PC-3 (cell line): ENCODE measurements around the gene KRT7. TPM values are rescaled to one million over a fixed set of nuclear protein-coding genes. Genes with fewer than 3 reads are reported as not detected.

Experiments
- ATAC-seq: fragments of 200-7000 bp; cut with Tn5 transposase; 2 replicates; pipeline ENCODE4 v1.9.1; 2020; ENCODE audit warnings: mild to moderate bottlenecking, moderate library complexity
- BruUV-seq: library from RNA; stranded (reverse); fragments of 400-500 nt; replicated peaks from 2 replicates; lab custom pipeline; 2021; lab: Mats Ljungman, UMichigan
- CTCF ChIA-PET: fragments of 300-600 bp; sonication (Branson Sonifier 250); formaldehyde crosslinking; loops from one replicate; lab custom pipeline; 2022; ENCODE audit warnings: antibody characterized with exemption; lab: Charles Lee
- POLR2A ChIA-PET: fragments of 300-600 bp; sonication (Branson Sonifier 250); formaldehyde crosslinking; loops from one replicate; lab custom pipeline; 2022; ENCODE audit warnings: antibody characterized with exemption; ENCODE audit not compliant: unreplicated experiment; lab: Charles Lee
- DNase-seq: peaks from one replicate; pipeline ENCODE4 v3.0.0-alpha.2; 2015
- H2AFZ ChIP-seq: fragments of 300-600 bp; sonication (generic); 2 replicates; pipeline ENCODE4 v1.6.0; 2016; ENCODE audit warnings: antibody characterized with exemption, low read length
- H3F3A ChIP-seq: fragments of 300-600 bp; sonication (generic); one replicate; pipeline ENCODE4 v1.6.0; 2017; ENCODE audit warnings: antibody characterized with exemption, low read length, control low read depth, mild to moderate bottlenecking; ENCODE audit not compliant: unreplicated experiment
- H3K27ac ChIP-seq: fragments of 300-600 bp; sonication (generic); 2 replicates; pipeline ENCODE4 v1.5.1; 2016; ENCODE audit warnings: mild to moderate bottlenecking, low read length
- H3K27me3 ChIP-seq: fragments of 300-600 bp; sonication (generic); 2 replicates; pipeline ENCODE4 v1.6.1; 2016; ENCODE audit warnings: low read length, mixed read lengths
- H3K36me3 ChIP-seq: fragments of 300-600 bp; sonication (generic); 2 replicates; pipeline ENCODE4 v1.6.1; 2016; ENCODE audit warnings: low read depth, mixed run types, low read length, mixed read lengths
- H3K4me1 ChIP-seq: fragments of 300-600 bp; sonication (generic); 2 replicates; pipeline ENCODE4 v1.5.1; 2016; ENCODE audit warnings: low read length; ENCODE audit not compliant: insufficient read depth
- H3K4me2 ChIP-seq: fragments of 300-600 bp; sonication (generic); 2 replicates; pipeline ENCODE4 v1.6.0; 2016; ENCODE audit warnings: low read length
- H3K4me3 ChIP-seq: fragments of 300-600 bp; sonication (generic); 2 replicates; pipeline ENCODE4 v1.5.1; 2016; ENCODE audit warnings: mild to moderate bottlenecking, low read length, mixed read lengths
- H3K79me2 ChIP-seq: fragments of 300-600 bp; sonication (generic); 2 replicates; pipeline ENCODE4 v1.6.1; 2017; ENCODE audit warnings: low read length, mixed read lengths
- H3K9ac ChIP-seq: fragments of 300-600 bp; sonication (generic); 2 replicates; pipeline ENCODE4 v1.6.0; 2016; ENCODE audit warnings: mild to moderate bottlenecking, low read length
- H3K9me2 ChIP-seq: fragments of 300-600 bp; sonication (generic); replicated peaks from 2 replicates; pipeline ENCODE4 v1.6.1; 2016; ENCODE audit warnings: mixed run types, low read length, mixed read lengths
- H3K9me3 ChIP-seq: fragments of 300-600 bp; sonication (generic); 2 replicates; pipeline ENCODE4 v1.6.1; 2016; ENCODE audit warnings: low read length, mixed read lengths
- H4K20me1 ChIP-seq: fragments of 300-600 bp; sonication (generic); 2 replicates; pipeline ENCODE4 v1.6.1; 2016; ENCODE audit warnings: low read length, mixed read lengths
- EZH2 ChIP-seq: fragments of 300-600 bp; sonication (generic); IDR thresholded peaks from one replicate; pipeline ENCODE4 v1.6.1; 2017; ENCODE audit warnings: antibody characterized with exemption, mild to moderate bottlenecking, low read length; ENCODE audit not compliant: unreplicated experiment
- EZH2phosphoT487 ChIP-seq: fragments of 300-600 bp; sonication (generic); IDR thresholded peaks from 2 replicates; pipeline ENCODE4 v1.6.1; 2018; ENCODE audit warnings: mild to moderate bottlenecking, antibody characterized with exemption, low read length, borderline replicate concordance
- intact Hi-C: fragments of 100-400 bp; cut with micrococcal nuclease; formaldehyde crosslinking; loops from 2 replicates; pipeline ENCODE4 v1.9.0; 2023
- total RNA-seq: library from RNA; depleted of rRNA; stranded (reverse); fragments of >200 nt; gene quantifications from 2 replicates; pipeline ENCODE4 v1.2.3, GENCODE V29; 2014
- TF ChIP-seq, protein P1 (sequence below): fragments of 300-600 bp; sonication (generic); conservative IDR thresholded peaks from 2 replicates; pipeline ENCODE4 v1.5.1; 2017; ENCODE audit warnings: antibody characterized with exemption, low read depth, mild to moderate bottlenecking, low read length

The KRT7 gene
- total RNA-seq, 1 experiment from 2014 or later: 2,144 TPM

DNA sequence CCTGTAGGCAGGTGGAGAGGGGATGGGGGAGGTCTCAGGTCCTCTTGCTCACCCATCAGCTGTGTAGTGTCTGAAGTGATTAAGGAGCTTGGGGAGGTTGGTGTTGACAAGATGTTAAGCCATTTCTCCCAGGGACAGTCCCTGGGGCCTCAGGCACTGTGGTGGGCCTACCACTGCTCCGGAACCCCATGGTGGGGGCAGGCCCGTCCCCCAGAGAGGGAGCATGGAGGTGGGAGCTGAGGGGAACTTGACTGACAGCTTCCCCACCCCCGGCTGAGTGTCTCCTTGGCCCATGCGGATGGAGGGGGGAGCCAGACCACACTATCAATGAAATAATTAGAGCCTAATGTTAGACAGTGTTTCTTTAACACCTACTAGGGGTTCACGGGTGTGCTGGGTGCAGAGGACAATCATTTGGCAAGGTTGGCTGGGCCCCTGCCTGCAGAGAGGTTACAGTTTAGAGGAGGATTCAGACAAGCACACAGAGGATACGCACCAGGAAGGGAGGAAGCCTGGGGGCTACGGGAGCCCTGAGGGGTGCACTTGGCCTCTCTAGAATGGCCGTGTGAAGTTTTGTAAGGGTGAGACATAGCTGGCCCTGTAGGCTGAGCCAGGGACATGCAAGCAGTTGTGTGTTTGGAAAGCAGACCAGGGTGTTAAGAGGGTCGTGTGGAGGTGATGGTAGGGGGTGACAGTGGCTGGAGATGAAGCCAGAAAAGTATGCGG, 22.0 kb upstream of the KRT7 start:
- Histone ChIP-seq H2AFZ (no peak overlapping the region), H3K27ac (no peak overlapping the region), H3K9me3 (no peaks in the 10 kb centered on the region), H3K4me2 (no peak overlapping the region), H3F3A (no peaks in the 10 kb centered on the region), H3K36me3 (no peaks in the 10 kb centered on the region), H3K27me3 (no peaks in the 10 kb centered on the region), H3K79me2 (no peaks in the 10 kb centered on the region), H4K20me1 (no peaks in the 10 kb centered on the region), H3K4me1 (peaks cover 54% of the 10 kb centered on the region), H3K4me3 (no peak overlapping the region), H3K9me2 (no peaks in the 10 kb centered on the region), H3K9ac (no peak overlapping the region)
- ChIA-PET CTCF (no interaction called here), POLR2A (no interaction called here)
- TF ChIP-seq EZH2phosphoT487 (no peak), EZH2 (no peak)
- TF ChIP-seq, protein P1, sequence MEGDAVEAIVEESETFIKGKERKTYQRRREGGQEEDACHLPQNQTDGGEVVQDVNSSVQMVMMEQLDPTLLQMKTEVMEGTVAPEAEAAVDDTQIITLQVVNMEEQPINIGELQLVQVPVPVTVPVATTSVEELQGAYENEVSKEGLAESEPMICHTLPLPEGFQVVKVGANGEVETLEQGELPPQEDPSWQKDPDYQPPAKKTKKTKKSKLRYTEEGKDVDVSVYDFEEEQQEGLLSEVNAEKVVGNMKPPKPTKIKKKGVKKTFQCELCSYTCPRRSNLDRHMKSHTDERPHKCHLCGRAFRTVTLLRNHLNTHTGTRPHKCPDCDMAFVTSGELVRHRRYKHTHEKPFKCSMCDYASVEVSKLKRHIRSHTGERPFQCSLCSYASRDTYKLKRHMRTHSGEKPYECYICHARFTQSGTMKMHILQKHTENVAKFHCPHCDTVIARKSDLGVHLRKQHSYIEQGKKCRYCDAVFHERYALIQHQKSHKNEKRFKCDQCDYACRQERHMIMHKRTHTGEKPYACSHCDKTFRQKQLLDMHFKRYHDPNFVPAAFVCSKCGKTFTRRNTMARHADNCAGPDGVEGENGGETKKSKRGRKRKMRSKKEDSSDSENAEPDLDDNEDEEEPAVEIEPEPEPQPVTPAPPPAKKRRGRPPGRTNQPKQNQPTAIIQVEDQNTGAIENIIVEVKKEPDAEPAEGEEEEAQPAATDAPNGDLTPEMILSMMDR: no peak
- no peak for ATAC-seq
- intact Hi-C loops: no loop called here
- BruUV-seq: no TSS peak
- DNase-seq: no peak

DNA sequence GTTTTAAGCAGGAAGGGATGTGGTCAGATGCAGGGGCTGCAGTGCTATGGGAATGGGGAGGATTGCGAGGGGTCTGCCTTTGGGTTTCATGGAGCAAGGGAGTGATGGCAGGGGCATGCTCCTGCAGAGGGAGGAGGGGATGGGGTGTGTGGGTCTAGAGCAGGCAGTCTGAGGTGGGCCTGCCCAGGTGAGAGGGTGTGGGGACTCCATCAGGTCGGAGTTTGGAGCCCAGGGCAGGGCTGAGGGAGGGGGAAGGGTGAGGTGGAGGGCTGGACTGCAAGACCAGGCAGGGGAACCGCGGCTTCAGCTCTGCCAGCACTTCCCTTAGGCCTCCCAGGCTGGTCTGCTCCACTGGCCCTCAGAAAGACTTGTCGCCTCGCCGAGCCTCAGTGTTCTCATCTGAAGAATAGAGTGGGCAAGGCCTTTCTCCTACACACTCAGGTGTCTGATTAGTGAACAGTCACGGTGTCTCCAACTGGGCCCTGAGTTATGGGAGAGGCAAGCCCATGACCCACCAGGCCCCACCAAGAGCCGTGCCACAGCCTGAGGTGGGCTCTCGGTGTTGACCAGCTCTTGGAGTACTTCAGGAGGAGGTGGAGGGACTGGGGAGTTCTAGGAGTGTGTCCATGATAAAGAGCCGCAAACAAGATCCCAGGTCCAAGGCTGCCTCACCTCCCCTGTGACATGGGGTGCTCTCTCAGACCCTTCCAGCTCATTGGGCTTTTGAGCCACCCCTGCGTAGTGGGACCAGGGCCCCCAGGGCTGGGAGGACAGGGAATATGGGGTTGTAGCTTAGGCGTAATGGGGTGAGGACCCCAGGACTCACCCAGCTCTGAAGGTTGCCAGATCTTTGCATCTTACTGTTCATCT, 21.1 kb upstream of the KRT7 start:
- Histone ChIP-seq H3K4me3 (no peak overlapping the region), H3K27me3 (no peaks in the 10 kb centered on the region), H3K9ac (no peak overlapping the region), H3K9me3 (no peaks in the 10 kb centered on the region), H3F3A (no peaks in the 10 kb centered on the region), H3K4me1 (peaks cover 63% of the 10 kb centered on the region), H3K36me3 (no peaks in the 10 kb centered on the region), H3K79me2 (no peaks in the 10 kb centered on the region), H3K27ac (no peak overlapping the region), H2AFZ (no peak overlapping the region), H3K4me2 (no peak overlapping the region), H4K20me1 (no peaks in the 10 kb centered on the region), H3K9me2 (no peaks in the 10 kb centered on the region)
- POLR2A ChIA-PET: no interaction called here
- TF ChIP-seq EZH2phosphoT487: no peak
- TF ChIP-seq EZH2: no peak
- TF ChIP-seq, protein P1: no peak
- BruUV-seq: no TSS peak
- CTCF ChIA-PET: no interaction called here
- DNase-seq (no peak), ATAC-seq (no peak)
- intact Hi-C loops: no loop called here
